ENCODE data around the gene CCDC175. TPM values are rescaled to one million over a fixed set of nuclear protein-coding genes. Genes with fewer than 3 reads are reported as not detected.

CCDC175 gene
- total and polyA plus RNA-seq, 8 donors: not detected

DNA sequence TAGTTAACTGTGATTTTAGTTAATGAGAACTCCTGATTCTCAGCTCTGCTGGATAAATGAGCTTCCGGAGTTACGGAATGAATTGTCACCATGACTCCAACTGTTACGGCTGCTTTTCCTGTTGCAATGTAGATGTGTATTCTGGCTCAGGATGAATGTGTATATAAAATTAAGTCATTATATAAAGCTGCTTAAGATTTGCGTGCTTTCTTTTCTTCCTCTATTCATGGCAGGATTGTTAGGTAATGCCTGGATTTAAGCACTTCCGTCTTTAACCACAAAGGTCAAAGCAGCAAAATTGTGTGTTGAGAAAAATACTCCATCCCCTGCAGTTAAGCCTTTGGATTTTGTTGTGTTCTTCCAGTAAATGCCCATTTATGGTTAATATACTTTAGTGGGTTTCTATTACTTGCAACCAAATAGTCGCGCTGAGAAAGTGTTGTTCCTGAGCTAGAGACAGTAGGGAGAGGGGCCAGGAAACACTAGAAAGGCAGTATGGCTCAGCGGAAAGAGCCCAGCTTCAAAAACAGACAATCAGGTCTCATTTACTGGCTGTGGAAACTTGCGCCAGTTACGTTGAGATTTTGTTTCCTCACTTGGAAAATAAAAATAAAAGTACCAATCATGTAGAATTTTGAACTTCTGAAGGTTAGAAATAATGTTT, 9.4 kb upstream of the CCDC175 start:
- Histone ChIP-seq H3K4me3 (no peak overlapping the region), H3K27me3 (no peaks in the 10 kb centered on the region), H3K27ac (no peak overlapping the region), H3K9me3 (no peaks in the 10 kb centered on the region), H3K4me1 (peaks cover 0 to 9% (median 0%) of the 10 kb centered on the region in 4 donors), H3K36me3 (no peaks in the 10 kb centered on the region)
- DNase-seq: peak in 1 of 2 donors; percentile 16
- intact Hi-C loops (cut with DNase I; ENCODE audit: low total_unique reads): no loop called here
- 55 to 64% (median 58%) methylated on average over 10 of the region's 10 CpGs for WGBS, 5 donors
- TF ChIP-seq, protein P1, sequence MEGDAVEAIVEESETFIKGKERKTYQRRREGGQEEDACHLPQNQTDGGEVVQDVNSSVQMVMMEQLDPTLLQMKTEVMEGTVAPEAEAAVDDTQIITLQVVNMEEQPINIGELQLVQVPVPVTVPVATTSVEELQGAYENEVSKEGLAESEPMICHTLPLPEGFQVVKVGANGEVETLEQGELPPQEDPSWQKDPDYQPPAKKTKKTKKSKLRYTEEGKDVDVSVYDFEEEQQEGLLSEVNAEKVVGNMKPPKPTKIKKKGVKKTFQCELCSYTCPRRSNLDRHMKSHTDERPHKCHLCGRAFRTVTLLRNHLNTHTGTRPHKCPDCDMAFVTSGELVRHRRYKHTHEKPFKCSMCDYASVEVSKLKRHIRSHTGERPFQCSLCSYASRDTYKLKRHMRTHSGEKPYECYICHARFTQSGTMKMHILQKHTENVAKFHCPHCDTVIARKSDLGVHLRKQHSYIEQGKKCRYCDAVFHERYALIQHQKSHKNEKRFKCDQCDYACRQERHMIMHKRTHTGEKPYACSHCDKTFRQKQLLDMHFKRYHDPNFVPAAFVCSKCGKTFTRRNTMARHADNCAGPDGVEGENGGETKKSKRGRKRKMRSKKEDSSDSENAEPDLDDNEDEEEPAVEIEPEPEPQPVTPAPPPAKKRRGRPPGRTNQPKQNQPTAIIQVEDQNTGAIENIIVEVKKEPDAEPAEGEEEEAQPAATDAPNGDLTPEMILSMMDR (IDR thresholded peaks at IDR 0.05): no peak
- TF ChIP-seq EP300 (IDR thresholded peaks at IDR 0.05) (no peak), POLR2A (IDR thresholded peaks at IDR 0.05) (no peak), POLR2AphosphoS5 (IDR thresholded peaks at IDR 0.05) (no peak)

GRCh38 chr14:59583755-59584154, 7.1 kb upstream of the CCDC175 start:
- H3K4me1 ChIP-seq: peaks cover 0 to 9% (median 0%) of the 10 kb centered on the region in 4 donors
- no peak overlapping the region for H3K27ac ChIP-seq
- no peak overlapping the region for H3K4me3 ChIP-seq
- no peaks in the 10 kb centered on the region for H3K27me3 ChIP-seq
- H3K9me3 ChIP-seq: no peaks in the 10 kb centered on the region
- TF ChIP-seq EP300 (IDR thresholded peaks at IDR 0.05) (no peak), POLR2A (IDR thresholded peaks at IDR 0.05) (no peak), POLR2AphosphoS5 (IDR thresholded peaks at IDR 0.05) (no peak)
- TF ChIP-seq, protein P1 (IDR thresholded peaks at IDR 0.05): no peak
- DNase-seq: no peak
- intact Hi-C loops (cut with DNase I; ENCODE audit: low total_unique reads): no loop called here
- WGBS, 5 donors: 41 to 58% (median 46%) methylated on average over 2 of the region's 2 CpGs
- H3K36me3 ChIP-seq: no peaks in the 10 kb centered on the region

DNA sequence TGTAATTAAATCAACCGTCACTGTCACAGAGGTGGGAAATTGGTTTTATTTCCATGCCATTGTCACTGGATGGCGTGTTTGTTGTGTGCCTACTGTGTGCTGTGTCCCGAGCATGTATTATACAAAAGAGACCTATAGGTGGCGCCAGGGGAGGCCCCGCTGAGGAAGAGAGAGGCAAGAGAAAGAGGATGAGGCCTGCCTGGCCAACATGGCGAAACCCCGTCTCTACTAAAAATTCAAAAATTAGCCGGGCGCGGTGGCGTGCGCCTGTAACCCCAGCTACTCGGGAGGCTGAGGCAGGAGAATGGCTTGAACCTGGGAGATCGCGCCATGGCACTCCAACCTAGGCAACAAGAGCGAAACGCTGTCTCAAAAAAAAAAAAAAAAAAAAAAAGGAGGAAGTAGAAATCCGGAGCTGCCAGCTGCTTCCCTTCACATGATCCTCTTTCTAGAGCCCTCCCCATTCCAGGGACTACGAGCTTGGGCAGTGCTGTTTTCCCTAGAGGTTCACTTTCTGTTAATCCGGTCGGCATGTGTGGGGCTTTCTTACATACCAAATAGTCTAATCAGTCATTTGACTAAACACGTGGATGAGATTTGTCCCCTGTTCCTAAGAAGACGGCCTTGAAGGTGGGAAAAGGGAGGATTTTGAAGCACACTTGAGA, 6.4 kb upstream of the CCDC175 start:
- Histone ChIP-seq H3K4me3 (no peak overlapping the region), H3K36me3 (no peaks in the 10 kb centered on the region), H3K4me1 (peaks cover 0 to 9% (median 0%) of the 10 kb centered on the region in 4 donors), H3K27ac (no peak overlapping the region), H3K27me3 (no peaks in the 10 kb centered on the region), H3K9me3 (no peaks in the 10 kb centered on the region)
- WGBS, 5 donors: 77 to 84% (median 81%) methylated on average over 23 of the region's 23 CpGs
- intact Hi-C loops (cut with DNase I; ENCODE audit: low total_unique reads): no loop called here
- no peak for DNase-seq
- no peak for TF ChIP-seq POLR2A (IDR thresholded peaks at IDR 0.05)
- TF ChIP-seq POLR2AphosphoS5 (IDR thresholded peaks at IDR 0.05): no peak
- TF ChIP-seq, protein P1 (IDR thresholded peaks at IDR 0.05): no peak
- TF ChIP-seq EP300 (IDR thresholded peaks at IDR 0.05): no peak

DNA sequence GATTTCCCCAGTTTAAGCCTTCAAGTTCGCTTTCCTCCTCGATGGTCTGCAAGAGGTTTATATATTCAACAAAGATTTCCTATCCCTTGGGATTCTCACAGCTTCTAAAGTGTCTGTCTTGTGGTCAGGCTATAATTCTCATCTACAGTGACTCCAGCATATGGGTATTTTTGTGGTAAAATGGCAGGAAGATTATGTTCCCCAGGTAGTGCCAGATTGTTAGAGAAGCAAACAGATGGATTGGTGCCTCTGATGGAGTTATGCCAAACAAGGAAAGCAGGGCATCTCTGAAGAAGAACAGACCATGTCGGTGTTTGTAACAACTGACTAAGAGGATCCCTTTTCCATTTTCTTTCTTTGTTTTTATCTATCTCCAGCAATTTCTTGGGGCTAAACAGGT, 5.5 kb upstream of the CCDC175 start:
- WGBS, 5 donors: 83 to 96% (median 87%) methylated on average over 3 of the region's 3 CpGs
- H3K27ac ChIP-seq: no peak overlapping the region
- no peaks in the 10 kb centered on the region for H3K9me3 ChIP-seq
- H3K36me3 ChIP-seq: no peaks in the 10 kb centered on the region
- intact Hi-C loops (cut with DNase I; ENCODE audit: low total_unique reads): no loop called here
- no peak overlapping the region for H3K4me3 ChIP-seq
- DNase-seq: no peak
- TF ChIP-seq POLR2A (IDR thresholded peaks at IDR 0.05) (no peak), EP300 (IDR thresholded peaks at IDR 0.05) (no peak), POLR2AphosphoS5 (IDR thresholded peaks at IDR 0.05) (no peak)
- TF ChIP-seq, protein P1 (IDR thresholded peaks at IDR 0.05): no peak
- H3K27me3 ChIP-seq: no peaks in the 10 kb centered on the region
- H3K4me1 ChIP-seq: peaks cover 0 to 9% (median 0%) of the 10 kb centered on the region in 4 donors
